Liver (tissue), 9 donors: ENCODE measurements around the gene USP2. TPM values are rescaled to one million over a fixed set of nuclear protein-coding genes. Genes with fewer than 3 reads are reported as not detected.
A peak's percentile ranks its signal among the peaks of the same experiment; 100 is the strongest.

ENCODE experiments used
- DNase-seq: peaks from one replicate; pipeline ENCODE4 v3.0.0-alpha.2; 2017; ENCODE audit warnings: low spot score
- H3K27ac ChIP-seq, 2 donors: one replicate each; pipeline ENCODE4 v1.7.0; 2013; ENCODE audit warnings: inconsistent platforms in 2 of 2, low read length in 2 of 2, control low read depth in 1 of 2, low read depth in 1 of 2, mild to moderate bottlenecking in 1 of 2
- H3K27me3 ChIP-seq, 4 donors: one replicate each; pipeline versions ENCODE4 v1.6.1 to v1.7.0; 2013; ENCODE audit warnings: low read length in 3 of 4, inconsistent platforms in 1 of 4, mild to moderate bottlenecking in 1 of 4, moderate library complexity in 1 of 4; ENCODE audit not compliant: control insufficient read depth in 4 of 4, insufficient read depth in 4 of 4
- H3K36me3 ChIP-seq, 4 donors: one replicate each; pipeline versions ENCODE4 v1.6.1 to v1.7.0; 2013; ENCODE audit warnings: low read length in 3 of 4, mild to moderate bottlenecking in 3 of 4, low read depth in 1 of 4, moderate library complexity in 1 of 4; ENCODE audit not compliant: control insufficient read depth in 4 of 4, insufficient read depth in 3 of 4
- H3K4me1 ChIP-seq, 4 donors: one replicate each; pipeline versions ENCODE4 v1.6.1 to v1.7.0; 2013; ENCODE audit warnings: low read length in 3 of 4, mild to moderate bottlenecking in 3 of 4, moderate library complexity in 1 of 4; ENCODE audit not compliant: control insufficient read depth in 4 of 4, insufficient read depth in 4 of 4
- H3K4me3 ChIP-seq, 3 donors: one replicate each; pipeline versions ENCODE4 v1.6.1 to v1.7.0; 2013; ENCODE audit warnings: low read length in 3 of 3, control low read depth in 1 of 3, low read depth in 1 of 3, mild to moderate bottlenecking in 1 of 3
- H3K9ac ChIP-seq, 2 donors: one replicate each; pipeline ENCODE4 v1.7.0; 2013; ENCODE audit warnings: low read length in 2 of 2, mild to moderate bottlenecking in 2 of 2, moderate library complexity in 2 of 2, control low read depth in 1 of 2, low read depth in 1 of 2
- H3K9me3 ChIP-seq, 4 donors: one replicate each; pipeline versions ENCODE4 v1.6.1 to v1.7.0; 2013; ENCODE audit warnings: low read length in 3 of 4; ENCODE audit not compliant: control insufficient read depth in 4 of 4
- ATF3 ChIP-seq: IDR thresholded peaks from 2 replicates; pipeline ENCODE4 v1.6.1; 2016; ENCODE audit warnings: antibody characterized with exemption
- EGR1 ChIP-seq, 2 donors: IDR thresholded peaks; 2 replicates each; pipeline ENCODE4 v1.6.1; 2016 to 2018; ENCODE audit warnings: antibody characterized with exemption in 2 of 2, low read depth in 2 of 2
- FOXA2 ChIP-seq: IDR thresholded peaks from 2 replicates; pipeline ENCODE4 v1.6.1; 2016; ENCODE audit warnings: antibody characterized with exemption
- GABPA ChIP-seq, 2 donors: IDR thresholded peaks in 1 of 2; conservative IDR thresholded peaks in 1 of 2; 2 replicates each; pipeline ENCODE4 v1.6.1; 2016; ENCODE audit warnings: antibody characterized with exemption in 2 of 2, mild to moderate bottlenecking in 1 of 2, moderate library complexity in 1 of 2
- HNF4A ChIP-seq, 2 donors: conservative IDR thresholded peaks; 2 replicates each; pipeline ENCODE4 v1.6.1; 2016; ENCODE audit warnings: antibody characterized with exemption in 2 of 2, mild to moderate bottlenecking in 2 of 2
- HNF4G ChIP-seq: IDR thresholded peaks from 2 replicates; pipeline ENCODE4 v1.6.1; 2016; ENCODE audit warnings: antibody characterized with exemption
- JUND ChIP-seq, 2 donors: IDR thresholded peaks; 2 replicates each; pipeline ENCODE4 v1.6.1; 2016; ENCODE audit warnings: antibody characterized with exemption in 2 of 2
- RAD21 ChIP-seq, 2 donors: IDR thresholded peaks; 2 replicates each; pipeline ENCODE4 v1.6.1; 2016; ENCODE audit warnings: antibody characterized with exemption in 2 of 2, mild to moderate bottlenecking in 2 of 2
- RXRA ChIP-seq, 2 donors: IDR thresholded peaks; 2 replicates each; pipeline ENCODE4 v1.6.1; 2017 to 2018; ENCODE audit warnings: antibody characterized with exemption in 2 of 2, mild to moderate bottlenecking in 1 of 2
- SP1 ChIP-seq: IDR thresholded peaks from 2 replicates; pipeline ENCODE4 v1.6.1; 2018; ENCODE audit warnings: antibody characterized with exemption, mild to moderate bottlenecking
- YY1 ChIP-seq: IDR thresholded peaks from 2 replicates; pipeline ENCODE4 v1.6.1; 2016; ENCODE audit warnings: antibody characterized with exemption, mild to moderate bottlenecking
- WGBS: extraction: QIAGEN DNeasy Blood & Tissue Kit; methylation state at CpG from one replicate; pipeline ENCODE4 v1.1.7; 2013; 5-methylcytosine and 5-hydroxymethylcytosine counted together
- polyA plus RNA-seq, 2 donors: library from polyadenylated mRNA; stranded (reverse) in 1 of 2; unstranded in 1 of 2; fragments of 200-250 nt in 1 of 2; fragments of >200 nt in 1 of 2; fragmentation: Nextera tagmentation in 1 of 2; extraction: Ambion mirVana in 1 of 2; gene quantifications; one replicate each; pipeline versions ENCODE4 v1.2.1 to v1.2.3, GENCODE V29; 2013 to 2015
- total RNA-seq, 2 donors: library from RNA; depleted of rRNA; stranded (reverse); fragments of >200 nt; gene quantifications; one replicate each; pipeline ENCODE4 v1.2.3, GENCODE V29; 2014
- TF ChIP-seq, protein P1 (sequence below): IDR thresholded peaks from 2 replicates; pipeline ENCODE4 v1.6.1; 2016; ENCODE audit warnings: antibody characterized with exemption
- TF ChIP-seq, protein P2 (sequence below): IDR thresholded peaks from 2 replicates; pipeline ENCODE4 v1.6.1; 2016; ENCODE audit warnings: antibody characterized with exemption, mild to moderate bottlenecking
- TF ChIP-seq, protein P3 (sequence below): IDR thresholded peaks from 2 replicates; pipeline ENCODE4 v1.6.1; 2016; ENCODE audit warnings: antibody characterized with exemption
- donor health status: healthy.
- donor health status: healthy.
- donor health status: healthy.
- donor health status: healthy.
- donor health status: healthy.

USP2 gene
- total and polyA plus RNA-seq, 4 donors: 0.65 to 4.4 (median 2.1) TPM

- Histone ChIP-seq H3K4me1 (peaks cover 20 to 83% (median 67%) of the 10 kb centered on the region in 4 donors), H3K36me3 (no peaks in the 10 kb centered on the region), H3K9ac (no peak overlapping the region), H3K4me3 (no peak overlapping the region), H3K27me3 (no peaks in the 10 kb centered on the region), H3K9me3 (no peaks in the 10 kb centered on the region), H3K27ac (peak overlapping the region; percentile 57 to 70)
- TF ChIP-seq JUND (IDR thresholded peaks at IDR 0.05) (no peak), HNF4A (conservative IDR thresholded peaks at IDR 0.05) (no peak), YY1 (no peak), SP1 (no peak), GABPA (IDR thresholded peaks at IDR 0.05 in 1 of 2, conservative IDR thresholded peaks at IDR 0.05 in 1 of 2) (no peak)
- TF ChIP-seq, protein P1, sequence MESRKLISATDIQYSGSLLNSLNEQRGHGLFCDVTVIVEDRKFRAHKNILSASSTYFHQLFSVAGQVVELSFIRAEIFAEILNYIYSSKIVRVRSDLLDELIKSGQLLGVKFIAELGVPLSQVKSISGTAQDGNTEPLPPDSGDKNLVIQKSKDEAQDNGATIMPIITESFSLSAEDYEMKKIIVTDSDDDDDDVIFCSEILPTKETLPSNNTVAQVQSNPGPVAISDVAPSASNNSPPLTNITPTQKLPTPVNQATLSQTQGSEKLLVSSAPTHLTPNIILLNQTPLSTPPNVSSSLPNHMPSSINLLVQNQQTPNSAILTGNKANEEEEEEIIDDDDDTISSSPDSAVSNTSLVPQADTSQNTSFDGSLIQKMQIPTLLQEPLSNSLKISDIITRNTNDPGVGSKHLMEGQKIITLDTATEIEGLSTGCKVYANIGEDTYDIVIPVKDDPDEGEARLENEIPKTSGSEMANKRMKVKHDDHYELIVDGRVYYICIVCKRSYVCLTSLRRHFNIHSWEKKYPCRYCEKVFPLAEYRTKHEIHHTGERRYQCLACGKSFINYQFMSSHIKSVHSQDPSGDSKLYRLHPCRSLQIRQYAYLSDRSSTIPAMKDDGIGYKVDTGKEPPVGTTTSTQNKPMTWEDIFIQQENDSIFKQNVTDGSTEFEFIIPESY: no peak
- 76% methylated on average over 6 of the region's 6 CpGs for WGBS
- DNase-seq: no peak
Measured at GRCh38 chr11:119365071-119365591, 16.4 kb downstream of the USP2 start.

GRCh38 chr11:119363851-119364590, 17.5 kb downstream of the USP2 start:
- Histone ChIP-seq H3K36me3 (peaks cover 0 to 4% (median 4%) of the 10 kb centered on the region in 4 donors), H3K9ac (peak overlapping the region in 1 of 2 donors; percentile 68)

More at GRCh38 chr11:119363851-119364590, 17.5 kb downstream of the USP2 start:
- WGBS: 3% methylated on average over 88 of the region's 88 CpGs
- Histone ChIP-seq H3K27ac (peak overlapping the region; percentile 57 to 80), H3K27me3 (no peaks in the 10 kb centered on the region), H3K4me3 (peak overlapping the region; percentile 52 to 73 (median 58)), H3K4me1 (peaks cover 20 to 78% (median 61%) of the 10 kb centered on the region in 4 donors), H3K9me3 (no peaks in the 10 kb centered on the region)
- DNase-seq: peak; percentile 72
- TF ChIP-seq ATF3 (no peak), FOXA2 (no peak), RXRA (IDR thresholded peaks at IDR 0.05) (no peak), SP1 (no peak), EGR1 (IDR thresholded peaks at IDR 0.05; ENCODE audit: low read depth in 2 of 2) (no peak), RAD21 (IDR thresholded peaks at IDR 0.05) (no peak), HNF4G (no peak)
- TF ChIP-seq, protein P1: no peak
- TF ChIP-seq, protein P2, sequence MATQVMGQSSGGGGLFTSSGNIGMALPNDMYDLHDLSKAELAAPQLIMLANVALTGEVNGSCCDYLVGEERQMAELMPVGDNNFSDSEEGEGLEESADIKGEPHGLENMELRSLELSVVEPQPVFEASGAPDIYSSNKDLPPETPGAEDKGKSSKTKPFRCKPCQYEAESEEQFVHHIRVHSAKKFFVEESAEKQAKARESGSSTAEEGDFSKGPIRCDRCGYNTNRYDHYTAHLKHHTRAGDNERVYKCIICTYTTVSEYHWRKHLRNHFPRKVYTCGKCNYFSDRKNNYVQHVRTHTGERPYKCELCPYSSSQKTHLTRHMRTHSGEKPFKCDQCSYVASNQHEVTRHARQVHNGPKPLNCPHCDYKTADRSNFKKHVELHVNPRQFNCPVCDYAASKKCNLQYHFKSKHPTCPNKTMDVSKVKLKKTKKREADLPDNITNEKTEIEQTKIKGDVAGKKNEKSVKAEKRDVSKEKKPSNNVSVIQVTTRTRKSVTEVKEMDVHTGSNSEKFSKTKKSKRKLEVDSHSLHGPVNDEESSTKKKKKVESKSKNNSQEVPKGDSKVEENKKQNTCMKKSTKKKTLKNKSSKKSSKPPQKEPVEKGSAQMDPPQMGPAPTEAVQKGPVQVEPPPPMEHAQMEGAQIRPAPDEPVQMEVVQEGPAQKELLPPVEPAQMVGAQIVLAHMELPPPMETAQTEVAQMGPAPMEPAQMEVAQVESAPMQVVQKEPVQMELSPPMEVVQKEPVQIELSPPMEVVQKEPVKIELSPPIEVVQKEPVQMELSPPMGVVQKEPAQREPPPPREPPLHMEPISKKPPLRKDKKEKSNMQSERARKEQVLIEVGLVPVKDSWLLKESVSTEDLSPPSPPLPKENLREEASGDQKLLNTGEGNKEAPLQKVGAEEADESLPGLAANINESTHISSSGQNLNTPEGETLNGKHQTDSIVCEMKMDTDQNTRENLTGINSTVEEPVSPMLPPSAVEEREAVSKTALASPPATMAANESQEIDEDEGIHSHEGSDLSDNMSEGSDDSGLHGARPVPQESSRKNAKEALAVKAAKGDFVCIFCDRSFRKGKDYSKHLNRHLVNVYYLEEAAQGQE: no peak
- TF ChIP-seq, protein P3, sequence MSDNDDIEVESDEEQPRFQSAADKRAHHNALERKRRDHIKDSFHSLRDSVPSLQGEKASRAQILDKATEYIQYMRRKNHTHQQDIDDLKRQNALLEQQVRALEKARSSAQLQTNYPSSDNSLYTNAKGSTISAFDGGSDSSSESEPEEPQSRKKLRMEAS: no peak
